GM20000 (cell line): ENCODE data around the gene ITPA.

Source experiments
- DNase-seq: peaks from one replicate; pipeline ENCODE4 v3.0.0; 2012; ENCODE audit warnings: low spot score
- TF ChIP-seq, protein P1 (sequence below): IDR thresholded peaks from 2 replicates; pipeline ENCODE4 v1.5.1; 2012; ENCODE audit warnings: mild to moderate bottlenecking, control low read depth; ENCODE audit errors: extremely low read depth, missing control alignments

Gene ITPA

DNA sequence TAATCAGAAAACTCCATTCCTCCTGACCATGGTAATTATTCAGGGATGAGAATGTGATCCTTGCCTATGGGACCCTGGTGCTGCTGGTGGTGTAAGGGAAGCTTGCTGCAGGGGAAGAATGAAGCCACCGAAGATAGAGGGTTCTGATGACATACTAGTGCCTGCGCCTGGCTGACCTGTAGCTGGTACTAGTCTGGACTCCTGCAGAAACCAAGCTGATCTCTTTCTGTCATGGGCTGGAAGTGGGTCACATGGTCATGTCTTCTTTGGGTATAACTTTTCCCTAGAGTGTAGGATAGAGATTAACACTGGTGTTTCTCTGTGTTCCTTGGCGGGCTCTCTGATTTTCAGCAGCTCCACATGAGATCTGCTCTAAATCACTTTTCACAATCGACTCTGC lies 38.3 kb downstream of the ITPA start:
- TF ChIP-seq, protein P1, sequence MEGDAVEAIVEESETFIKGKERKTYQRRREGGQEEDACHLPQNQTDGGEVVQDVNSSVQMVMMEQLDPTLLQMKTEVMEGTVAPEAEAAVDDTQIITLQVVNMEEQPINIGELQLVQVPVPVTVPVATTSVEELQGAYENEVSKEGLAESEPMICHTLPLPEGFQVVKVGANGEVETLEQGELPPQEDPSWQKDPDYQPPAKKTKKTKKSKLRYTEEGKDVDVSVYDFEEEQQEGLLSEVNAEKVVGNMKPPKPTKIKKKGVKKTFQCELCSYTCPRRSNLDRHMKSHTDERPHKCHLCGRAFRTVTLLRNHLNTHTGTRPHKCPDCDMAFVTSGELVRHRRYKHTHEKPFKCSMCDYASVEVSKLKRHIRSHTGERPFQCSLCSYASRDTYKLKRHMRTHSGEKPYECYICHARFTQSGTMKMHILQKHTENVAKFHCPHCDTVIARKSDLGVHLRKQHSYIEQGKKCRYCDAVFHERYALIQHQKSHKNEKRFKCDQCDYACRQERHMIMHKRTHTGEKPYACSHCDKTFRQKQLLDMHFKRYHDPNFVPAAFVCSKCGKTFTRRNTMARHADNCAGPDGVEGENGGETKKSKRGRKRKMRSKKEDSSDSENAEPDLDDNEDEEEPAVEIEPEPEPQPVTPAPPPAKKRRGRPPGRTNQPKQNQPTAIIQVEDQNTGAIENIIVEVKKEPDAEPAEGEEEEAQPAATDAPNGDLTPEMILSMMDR, result no peak
- peak; percentile 31 for DNase-seq

DNA sequence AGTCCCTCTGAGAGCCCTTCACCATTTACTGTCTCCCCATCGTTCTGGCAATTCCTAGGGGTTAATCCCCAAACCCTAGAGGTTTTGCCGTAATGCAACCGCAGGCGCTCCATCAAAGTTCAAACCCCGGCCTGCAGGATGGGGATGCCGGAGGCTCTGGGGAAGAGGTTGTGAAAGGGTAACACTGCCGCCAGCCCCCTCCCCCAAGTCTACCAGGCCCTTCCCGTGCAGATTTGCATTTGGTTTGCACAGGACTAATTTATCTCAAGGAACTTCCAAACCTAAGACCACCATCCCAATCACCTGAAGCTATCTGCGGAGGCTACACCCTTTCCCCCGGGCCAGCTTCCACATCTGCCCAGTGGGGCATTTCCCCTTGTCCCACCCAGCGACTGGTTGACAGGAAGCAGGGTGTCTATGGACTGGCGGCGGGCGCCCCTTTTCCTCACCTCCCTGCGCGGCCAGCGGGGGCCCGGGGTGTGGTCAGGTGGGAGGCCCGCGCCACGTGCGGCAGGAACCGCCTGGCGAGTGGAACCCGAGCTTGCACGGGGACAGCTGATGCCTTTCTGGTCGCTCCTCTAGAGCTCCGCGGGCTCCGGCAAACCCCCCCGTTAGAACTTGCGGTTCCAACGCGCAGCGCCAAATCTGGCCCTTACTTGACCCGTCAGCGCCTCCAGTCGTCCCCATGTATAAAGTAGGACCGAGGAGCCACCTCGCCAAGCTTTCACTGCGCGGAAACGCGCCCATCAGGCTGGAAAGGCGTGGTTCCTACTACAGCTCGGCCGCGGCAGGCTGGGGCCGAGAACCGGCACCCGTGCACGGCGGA lies 39.1 kb downstream of the ITPA start:
- peak; percentile 46 for DNase-seq
- TF ChIP-seq, protein P1, result no peak

DNA sequence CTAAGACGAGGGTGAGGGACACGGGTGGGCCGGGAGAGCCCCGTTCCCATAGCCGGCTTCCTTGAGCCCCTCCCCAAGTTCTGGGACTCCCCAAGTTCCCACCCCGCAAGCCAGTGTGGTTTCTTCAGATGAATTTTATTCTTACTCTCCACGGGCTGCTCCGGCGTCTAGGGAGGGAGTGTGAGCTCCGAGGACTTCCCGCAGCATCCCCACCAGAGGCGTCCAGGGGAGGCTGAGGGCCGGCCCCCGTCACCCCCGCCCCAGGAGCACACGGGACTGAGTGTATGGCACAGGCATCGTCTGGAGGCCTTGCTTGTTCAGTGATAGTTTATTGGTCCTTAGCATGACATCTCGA lies 39.7 kb downstream of the ITPA start:
- no peak for DNase-seq
- TF ChIP-seq, protein P1, result no peak

DNA sequence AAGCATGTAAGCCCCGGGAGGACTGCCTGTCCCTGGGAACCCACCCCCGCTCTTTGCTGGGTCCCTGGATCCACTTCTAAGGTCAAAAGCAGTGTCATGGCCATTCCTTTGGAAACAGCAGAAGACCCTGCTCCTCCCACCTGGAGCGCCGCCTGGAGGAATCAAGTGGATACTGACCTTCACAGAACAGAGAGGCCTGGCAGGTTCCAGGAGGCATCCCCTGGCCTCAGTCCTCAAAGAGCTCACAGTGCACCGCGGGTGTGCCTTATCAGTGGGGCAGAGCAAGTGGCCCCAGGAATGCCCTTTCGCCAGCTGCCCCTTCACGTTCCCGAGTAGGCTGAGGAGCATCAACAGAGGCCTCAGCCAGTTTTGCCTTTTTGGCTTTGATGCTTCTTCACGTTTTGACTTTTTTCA lies 40.8 kb downstream of the ITPA start:
- TF ChIP-seq, protein P1, result no peak
- peak; percentile 38 for DNase-seq

DNA sequence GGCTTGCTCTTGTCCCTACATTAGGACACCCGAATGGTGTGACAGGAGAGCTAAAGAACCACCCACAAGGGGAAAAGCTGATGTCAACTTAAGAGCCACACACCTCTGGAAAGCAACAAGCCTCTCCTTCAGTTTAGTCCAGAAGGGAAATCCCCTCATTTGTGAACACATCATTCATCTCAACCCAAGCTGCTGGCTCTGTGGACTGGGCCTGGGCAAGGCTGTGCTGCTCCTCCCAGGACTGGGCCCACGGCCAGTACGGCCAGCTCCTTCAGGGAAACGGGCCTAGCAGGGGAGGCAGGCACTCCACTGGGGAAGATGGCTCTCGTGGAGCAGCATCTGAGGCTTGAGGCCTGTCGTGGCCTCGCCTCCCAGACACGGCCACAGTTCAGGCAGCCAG lies 42.5 kb downstream of the ITPA start:
- no peak for DNase-seq
- TF ChIP-seq, protein P1, result no peak

DNA sequence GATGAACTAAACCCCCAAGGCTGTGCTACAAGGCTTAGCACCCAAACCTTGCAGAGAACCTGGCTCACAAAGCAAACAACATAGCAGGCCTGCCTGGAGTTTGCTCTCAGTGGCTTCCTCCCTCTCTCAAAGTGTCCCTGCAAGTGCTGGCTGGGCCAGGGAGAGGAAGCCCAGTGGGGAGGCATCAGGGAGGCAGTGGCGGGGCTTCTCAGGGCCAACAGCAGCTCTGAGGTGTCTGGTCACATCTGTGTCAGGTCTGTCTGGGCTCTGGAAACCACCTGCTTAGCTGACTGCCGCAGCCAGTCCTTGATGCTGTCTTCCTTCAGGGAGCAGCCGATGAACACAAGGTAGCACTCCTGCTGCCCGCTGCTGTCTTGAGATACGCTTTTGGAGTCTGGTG lies 46.4 kb downstream of the ITPA start:
- no peak for DNase-seq
- TF ChIP-seq, protein P1, result no peak

DNA sequence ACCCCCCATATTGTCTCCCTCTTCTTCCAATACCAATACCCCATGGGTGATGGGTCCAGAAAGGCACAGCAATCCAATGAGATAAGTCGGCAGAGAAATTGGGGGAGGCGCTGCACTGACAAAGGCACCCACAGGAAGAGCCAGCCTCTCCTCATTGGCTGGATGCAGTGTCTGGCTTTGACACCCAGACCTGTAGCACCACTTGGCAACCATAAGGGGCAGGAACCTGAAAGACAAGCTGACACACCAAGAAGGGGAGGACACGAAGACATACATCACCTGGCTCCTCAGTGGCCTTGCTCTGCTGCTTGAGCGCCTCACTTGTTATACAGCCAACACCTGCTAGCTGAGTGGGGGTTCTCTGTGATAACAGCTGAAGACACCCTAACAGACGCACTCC lies 49.1 kb downstream of the ITPA start:
- DNase-seq, result no peak
- TF ChIP-seq, protein P1, result no peak
